ENCODE measurements around the gene CRBN. TPM values are rescaled to one million over a fixed set of nuclear protein-coding genes. Genes with fewer than 3 reads are reported as not detected.

CRBN gene
- total and polyA plus RNA-seq, 2 of the 13 experiments (the other 11 are each of a cell fraction or from before 2014, with no cell fraction given) = 30.8 to 36.1 TPM

DNA sequence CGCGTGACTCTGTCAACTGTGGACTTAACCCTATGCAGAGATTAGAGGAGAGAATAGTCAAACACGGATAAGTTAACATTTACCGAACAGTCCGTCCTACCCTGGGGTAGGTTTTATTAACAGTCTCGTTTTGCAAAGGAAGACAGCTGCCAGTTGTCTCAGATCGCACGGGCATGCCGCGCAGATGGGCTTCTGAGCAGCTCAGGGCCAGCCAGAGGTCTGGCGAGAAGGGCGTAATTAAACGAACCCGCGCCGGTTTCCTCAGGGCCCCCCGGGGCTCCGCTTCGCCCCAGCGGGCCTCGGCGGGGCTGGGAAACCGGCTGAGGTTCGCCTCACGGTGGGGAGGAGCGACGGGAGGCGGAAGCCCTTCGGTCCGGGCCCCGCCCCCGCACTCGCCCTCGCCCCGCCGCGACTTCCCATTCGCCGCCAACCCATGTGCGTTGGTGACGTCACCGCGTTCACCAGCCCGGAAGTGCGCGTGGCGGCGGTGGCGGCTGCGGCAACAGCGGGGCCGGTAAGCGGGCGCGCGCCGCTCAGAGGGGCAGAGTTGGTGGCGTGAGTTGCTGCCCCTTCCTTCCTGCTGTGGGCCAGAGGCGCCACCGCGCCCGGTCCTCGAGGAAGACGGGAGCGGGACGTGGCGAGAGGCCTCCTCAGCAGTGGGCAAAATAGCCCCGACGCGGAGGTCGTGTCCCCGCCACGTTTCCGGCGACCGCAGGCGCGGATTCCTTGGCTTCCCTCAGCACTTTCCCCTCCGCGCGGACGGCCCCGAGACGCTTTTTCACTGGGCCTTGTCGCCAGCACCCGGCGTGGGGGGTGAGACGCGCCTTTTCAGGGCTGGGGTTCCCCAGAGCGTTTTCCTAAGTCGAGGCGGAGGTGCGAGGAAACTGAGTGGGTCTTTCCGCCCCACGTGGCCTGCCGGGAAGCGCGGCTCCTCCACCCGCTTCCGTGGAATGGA lies 52.7 kb downstream of the CRBN start, which contains the start of gene TRNT1 (continued):
- TF ChIP-seq, protein P1, sequence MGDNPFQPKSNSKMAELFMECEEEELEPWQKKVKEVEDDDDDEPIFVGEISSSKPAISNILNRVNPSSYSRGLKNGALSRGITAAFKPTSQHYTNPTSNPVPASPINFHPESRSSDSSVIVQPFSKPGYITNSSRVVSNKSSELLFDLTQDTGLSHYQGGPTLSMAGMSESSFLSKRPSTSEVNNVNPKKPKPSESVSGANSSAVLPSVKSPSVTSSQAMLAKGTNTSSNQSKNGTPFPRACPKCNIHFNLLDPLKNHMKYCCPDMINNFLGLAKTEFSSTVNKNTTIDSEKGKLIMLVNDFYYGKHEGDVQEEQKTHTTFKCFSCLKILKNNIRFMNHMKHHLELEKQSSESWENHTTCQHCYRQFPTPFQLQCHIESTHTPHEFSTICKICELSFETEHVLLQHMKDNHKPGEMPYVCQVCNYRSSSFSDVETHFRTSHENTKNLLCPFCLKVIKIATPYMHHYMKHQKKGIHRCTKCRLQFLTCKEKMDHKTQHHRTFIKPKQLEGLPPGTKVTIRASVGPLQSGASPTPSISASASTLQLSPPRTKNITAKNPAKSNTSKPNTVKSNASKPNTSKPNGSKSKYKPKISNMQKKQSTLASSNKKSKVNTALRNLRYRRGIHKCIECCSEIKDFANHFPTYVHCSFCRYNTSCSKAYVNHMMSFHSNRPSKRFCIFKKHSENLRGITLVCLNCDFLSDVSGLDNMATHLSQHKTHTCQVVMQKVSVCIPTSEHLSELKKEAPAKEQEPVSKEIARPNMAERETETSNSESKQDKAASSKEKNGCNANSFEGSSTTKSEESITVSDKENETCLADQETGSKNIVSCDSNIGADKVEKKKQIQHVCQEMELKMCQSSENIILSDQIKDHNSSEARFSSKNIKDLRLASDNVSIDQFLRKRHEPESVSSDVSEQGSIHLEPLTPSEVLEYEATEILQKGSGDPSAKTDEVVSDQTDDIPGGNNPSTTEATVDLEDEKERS (CRISPR knock-in tag; IDR thresholded peaks at IDR 0.05) = no peak
- TF ChIP-seq, protein P2, sequence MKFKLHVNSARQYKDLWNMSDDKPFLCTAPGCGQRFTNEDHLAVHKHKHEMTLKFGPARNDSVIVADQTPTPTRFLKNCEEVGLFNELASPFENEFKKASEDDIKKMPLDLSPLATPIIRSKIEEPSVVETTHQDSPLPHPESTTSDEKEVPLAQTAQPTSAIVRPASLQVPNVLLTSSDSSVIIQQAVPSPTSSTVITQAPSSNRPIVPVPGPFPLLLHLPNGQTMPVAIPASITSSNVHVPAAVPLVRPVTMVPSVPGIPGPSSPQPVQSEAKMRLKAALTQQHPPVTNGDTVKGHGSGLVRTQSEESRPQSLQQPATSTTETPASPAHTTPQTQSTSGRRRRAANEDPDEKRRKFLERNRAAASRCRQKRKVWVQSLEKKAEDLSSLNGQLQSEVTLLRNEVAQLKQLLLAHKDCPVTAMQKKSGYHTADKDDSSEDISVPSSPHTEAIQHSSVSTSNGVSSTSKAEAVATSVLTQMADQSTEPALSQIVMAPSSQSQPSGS (CRISPR knock-in tag; IDR thresholded peaks at IDR 0.05) = peak; percentile 94
- TF ChIP-seq ZNF232 (CRISPR knock-in tag; IDR thresholded peaks at IDR 0.05; ENCODE audit: borderline replicate concordance) (no peak), NFYB (CRISPR knock-in tag; IDR thresholded peaks at IDR 0.05) (peak; percentile 85), EHMT2 (IDR thresholded peaks at IDR 0.05; ENCODE audit: borderline replicate concordance, low read depth, low read length) (no peak), ZFX (CRISPR knock-in tag; IDR thresholded peaks at IDR 0.05; ENCODE audit: low read depth) (peak; percentile 87), ZNF317 (CRISPR knock-in tag; IDR thresholded peaks at IDR 0.05) (no peak; the same call in 1 of the 2 replicates), FOSL1 (CRISPR knock-in tag; IDR thresholded peaks at IDR 0.05; ENCODE audit: borderline replicate concordance) (no peak), KAT2B (IDR thresholded peaks at IDR 0.05; ENCODE audit: borderline replicate concordance, low read depth, low read length) (no peak), THAP11 (CRISPR knock-in tag; IDR thresholded peaks at IDR 0.05) (peak; percentile 89)
- TF ChIP-seq, protein P3, sequence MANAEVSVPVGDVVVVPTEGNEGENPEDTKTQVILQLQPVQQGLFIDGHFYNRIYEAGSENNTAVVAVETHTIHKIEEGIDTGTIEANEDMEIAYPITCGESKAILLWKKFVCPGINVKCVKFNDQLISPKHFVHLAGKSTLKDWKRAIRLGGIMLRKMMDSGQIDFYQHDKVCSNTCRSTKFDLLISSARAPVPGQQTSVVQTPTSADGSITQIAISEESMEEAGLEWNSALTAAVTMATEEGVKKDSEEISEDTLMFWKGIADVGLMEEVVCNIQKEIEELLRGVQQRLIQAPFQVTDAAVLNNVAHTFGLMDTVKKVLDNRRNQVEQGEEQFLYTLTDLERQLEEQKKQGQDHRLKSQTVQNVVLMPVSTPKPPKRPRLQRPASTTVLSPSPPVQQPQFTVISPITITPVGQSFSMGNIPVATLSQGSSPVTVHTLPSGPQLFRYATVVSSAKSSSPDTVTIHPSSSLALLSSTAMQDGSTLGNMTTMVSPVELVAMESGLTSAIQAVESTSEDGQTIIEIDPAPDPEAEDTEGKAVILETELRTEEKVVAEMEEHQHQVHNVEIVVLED (CRISPR knock-in tag; IDR thresholded peaks at IDR 0.05; ENCODE audit: borderline replicate concordance) = peak; percentile 99
- TF ChIP-seq, protein P4, sequence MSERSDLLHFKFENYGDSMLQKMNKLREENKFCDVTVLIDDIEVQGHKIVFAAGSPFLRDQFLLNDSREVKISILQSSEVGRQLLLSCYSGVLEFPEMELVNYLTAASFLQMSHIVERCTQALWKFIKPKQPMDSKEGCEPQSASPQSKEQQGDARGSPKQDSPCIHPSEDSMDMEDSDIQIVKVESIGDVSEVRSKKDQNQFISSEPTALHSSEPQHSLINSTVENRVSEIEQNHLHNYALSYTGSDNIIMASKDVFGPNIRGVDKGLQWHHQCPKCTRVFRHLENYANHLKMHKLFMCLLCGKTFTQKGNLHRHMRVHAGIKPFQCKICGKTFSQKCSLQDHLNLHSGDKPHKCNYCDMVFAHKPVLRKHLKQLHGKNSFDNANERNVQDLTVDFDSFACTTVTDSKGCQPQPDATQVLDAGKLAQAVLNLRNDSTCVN (CRISPR knock-in tag; IDR thresholded peaks at IDR 0.05; ENCODE audit: borderline replicate concordance) = no peak
- TF ChIP-seq, protein P5, sequence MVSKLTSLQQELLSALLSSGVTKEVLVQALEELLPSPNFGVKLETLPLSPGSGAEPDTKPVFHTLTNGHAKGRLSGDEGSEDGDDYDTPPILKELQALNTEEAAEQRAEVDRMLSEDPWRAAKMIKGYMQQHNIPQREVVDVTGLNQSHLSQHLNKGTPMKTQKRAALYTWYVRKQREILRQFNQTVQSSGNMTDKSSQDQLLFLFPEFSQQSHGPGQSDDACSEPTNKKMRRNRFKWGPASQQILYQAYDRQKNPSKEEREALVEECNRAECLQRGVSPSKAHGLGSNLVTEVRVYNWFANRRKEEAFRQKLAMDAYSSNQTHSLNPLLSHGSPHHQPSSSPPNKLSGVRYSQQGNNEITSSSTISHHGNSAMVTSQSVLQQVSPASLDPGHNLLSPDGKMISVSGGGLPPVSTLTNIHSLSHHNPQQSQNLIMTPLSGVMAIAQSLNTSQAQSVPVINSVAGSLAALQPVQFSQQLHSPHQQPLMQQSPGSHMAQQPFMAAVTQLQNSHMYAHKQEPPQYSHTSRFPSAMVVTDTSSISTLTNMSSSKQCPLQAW (CRISPR knock-in tag; IDR thresholded peaks at IDR 0.05) = peak; percentile 75

Measured in HepG2 (cell line).